NAMALWA (cell line): ENCODE data around the gene RBKS.
"Not testable (repeated sequence)": the region's sequence is repeated elsewhere in the genome, so short reads cannot be mapped to it uniquely, and the experiment has no call there.

Experiments used
- DNase-seq: peaks from one replicate; pipeline ENCODE4 v3.0.0-alpha.2; 2015; ENCODE audit warnings: low spot score

RBKS gene

DNA sequence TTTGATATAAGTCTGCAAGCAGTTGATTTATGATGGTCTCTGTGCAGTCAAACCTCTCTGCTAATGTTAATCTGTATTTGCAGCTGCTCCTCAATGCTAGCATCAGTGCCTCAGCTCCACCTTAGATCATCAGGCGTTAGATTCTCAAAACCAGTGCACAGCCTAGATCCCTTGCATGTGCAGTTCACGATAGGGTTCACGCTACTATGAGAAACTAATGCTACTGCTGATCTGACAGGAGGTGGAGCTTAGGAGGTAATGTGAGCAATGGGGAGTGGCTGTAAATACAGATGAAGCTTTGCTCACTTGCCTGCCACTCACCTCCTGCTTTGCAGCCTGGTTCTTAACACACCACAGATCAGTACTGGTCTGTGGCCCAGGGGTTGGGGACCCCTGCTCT, 18.4 kb downstream of the RBKS start:
- no peak for DNase-seq

DNA sequence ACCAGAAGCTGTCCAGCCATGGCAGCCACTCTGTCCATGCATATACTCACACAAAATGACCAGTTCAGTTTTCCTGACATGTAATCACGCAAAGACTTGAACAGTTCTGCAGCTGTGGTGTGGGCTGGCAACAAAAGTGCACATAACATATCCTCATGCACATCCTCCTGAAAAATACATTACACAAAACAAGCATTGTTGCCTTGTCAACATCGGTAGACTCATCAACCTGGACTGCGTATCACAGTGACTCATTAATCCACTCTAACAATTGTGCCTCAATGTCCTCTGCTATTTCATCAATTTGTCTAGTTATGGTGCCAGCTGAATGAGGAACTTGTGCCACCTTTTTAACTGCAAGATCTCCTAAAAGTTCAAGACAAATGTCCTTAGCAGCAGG, 19.5 kb downstream of the RBKS start:
- no peak for DNase-seq

DNA sequence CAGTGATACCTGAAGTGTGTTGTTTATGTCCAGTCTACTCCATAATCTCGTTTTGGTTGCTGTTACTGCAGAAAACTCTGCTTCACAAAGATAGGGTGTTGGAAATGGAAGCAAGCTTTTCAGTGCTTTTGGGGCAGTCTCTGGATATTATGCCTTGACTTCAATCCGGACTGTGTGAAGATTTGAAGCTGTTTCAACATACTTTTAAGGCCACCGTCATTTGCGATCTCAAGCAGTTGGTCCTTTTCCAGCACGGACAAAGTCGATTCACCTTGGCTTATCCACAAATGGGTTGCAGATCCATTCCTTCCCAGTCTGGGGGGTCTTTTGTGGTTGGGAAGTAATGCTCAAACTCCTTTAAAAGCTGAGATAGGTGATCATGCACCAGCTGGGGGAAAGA, 20.4 kb downstream of the RBKS start:
- no peak for DNase-seq

DNA sequence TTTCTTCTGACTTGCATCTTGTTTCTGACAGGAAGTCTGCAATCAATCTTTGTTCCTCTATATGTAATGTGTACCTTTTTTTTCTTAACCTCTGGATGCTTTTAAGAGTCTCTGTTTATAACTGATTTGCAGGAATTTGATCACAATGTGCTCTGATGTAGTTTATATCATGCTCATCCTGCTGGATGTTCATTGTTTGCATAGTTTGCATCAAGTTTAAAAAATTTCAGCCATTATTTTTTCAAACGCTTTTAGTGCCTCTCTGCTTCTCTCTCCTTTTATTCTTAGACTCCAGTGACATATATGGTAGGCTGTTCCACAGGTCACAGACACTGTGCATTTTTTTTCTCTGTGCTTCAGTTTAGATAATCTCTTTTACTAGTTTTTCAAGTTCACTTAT, 23.9 kb downstream of the RBKS start:
- DNase-seq = no peak

DNA sequence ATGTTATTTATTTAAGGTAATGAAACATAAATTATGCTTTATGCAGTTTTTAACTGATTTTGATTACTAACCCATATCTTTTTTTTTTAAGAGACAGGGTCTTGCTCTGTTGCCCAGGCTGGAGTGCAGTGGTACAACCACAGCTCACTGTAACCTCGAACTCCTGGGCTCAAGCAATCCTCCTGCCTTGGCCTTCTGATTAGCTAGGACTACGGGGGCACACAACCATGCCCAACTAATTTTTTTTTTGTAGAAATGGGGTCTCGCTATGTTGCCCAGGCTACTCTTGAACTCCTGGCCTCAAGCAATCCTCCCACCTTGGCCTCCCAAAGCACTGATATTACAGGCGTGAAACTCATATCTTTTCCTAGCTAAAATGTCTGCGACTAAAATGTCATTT, 26.2 kb downstream of the RBKS start:
- not testable (repeated sequence) for DNase-seq

DNA sequence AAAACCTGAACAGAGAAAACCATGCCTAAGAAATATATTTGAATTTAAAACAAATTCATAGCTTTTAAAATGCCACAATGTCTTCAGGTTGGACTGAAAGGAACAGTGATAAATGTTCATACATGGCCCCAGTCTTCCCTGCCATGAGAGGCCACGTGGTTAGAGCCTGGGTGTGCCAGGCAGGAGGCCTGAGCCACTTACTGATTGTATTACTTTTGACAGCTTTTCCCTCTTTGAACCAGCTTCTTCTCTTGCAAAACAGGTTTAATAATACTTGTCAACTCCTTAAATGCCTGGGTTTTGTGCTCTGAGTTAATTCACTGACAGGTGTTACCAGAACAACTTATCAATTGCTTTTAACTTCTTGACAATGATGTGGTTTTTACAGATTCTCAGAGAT, 27.0 kb downstream of the RBKS start:
- DNase-seq = no peak

DNA sequence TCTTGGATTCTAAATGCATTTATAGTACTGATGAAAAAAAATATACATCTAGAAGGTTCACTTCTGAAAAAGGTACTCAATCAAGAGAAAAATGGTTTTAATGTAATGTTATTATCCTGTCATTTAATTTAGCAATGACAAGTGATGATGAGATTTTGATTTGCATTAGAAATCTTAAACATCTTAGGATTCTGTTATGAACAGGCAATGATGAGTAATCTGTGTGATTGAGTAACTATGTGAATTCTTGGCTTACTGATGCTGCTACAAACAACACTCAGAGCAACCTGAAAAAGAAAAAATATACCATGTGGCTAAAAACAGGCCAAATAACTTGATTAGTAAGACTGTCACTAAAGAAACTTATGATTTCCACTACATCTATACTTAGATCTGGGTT, 30.1 kb downstream of the RBKS start:
- DNase-seq = no peak

DNA sequence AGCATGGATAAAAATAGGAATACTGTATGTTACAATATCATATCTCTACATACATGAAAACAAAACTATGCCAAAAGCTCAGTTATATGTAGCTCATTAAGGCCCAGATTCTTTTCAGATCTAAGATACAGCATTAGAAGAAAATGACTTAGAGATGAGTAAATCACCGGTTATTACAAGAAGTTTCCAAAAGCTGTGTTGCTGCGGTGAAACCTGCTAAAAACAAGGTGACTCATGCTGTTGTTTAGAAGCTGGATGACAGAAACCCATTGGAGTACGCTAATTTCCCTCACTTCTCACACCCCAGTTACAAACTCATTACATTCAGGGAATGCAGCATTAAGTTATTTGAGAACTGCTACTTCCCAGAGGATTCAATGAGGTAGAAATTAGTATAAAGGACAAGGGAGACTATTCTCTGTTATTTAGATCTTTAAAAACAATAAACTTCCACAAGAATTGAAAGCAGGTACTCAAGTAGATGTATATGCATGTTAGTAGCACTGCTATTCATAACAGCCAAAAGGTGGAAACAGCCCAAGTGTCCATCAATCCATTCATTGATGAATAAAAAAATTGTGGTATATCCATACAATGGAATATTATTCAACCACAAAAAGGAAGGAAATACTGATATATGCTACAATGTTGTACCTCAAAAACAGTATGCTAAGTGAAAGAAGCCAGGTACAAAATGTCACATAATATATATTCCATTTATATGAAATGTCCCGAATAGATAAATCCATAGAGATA, 32.6 kb downstream of the RBKS start:
- no peak for DNase-seq

DNA sequence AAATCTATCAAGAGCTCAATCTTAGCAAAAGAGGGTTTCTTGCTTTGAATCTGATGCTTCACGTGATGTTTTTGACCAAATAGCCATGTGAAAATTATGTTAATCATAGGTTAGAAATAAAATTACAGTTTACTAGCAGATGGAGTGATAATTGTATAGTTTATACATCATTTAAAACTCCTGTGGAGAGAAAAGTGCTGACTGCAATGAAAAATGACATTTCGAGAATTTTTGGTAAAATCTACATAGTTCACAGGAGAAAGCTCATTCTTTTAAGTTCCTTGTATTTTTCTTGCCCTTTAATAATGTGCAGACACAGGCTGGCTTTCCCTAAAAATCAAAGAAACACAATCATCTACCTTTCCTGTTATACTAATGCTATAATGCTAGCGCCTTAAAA, 33.2 kb downstream of the RBKS start:
- DNase-seq = no peak

DNA sequence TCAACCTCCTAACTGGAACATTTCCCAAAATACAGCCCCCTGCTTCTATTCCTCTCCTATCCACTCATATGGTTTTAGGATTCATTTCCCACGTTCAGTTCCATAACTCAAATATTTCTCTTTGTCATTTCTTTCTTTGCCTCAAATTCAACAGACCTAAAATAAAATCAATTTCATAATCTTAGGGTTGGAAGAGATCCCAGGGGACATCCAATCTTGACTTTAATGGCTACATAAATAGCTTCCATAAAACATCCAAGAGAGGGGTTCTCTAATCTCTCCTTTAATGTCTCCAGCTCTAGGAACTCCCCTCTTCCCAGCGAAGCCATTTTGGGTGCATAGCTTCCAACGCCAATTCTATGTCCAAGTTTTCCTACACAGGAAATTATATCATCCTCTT, 33.8 kb downstream of the RBKS start:
- DNase-seq = no peak

DNA sequence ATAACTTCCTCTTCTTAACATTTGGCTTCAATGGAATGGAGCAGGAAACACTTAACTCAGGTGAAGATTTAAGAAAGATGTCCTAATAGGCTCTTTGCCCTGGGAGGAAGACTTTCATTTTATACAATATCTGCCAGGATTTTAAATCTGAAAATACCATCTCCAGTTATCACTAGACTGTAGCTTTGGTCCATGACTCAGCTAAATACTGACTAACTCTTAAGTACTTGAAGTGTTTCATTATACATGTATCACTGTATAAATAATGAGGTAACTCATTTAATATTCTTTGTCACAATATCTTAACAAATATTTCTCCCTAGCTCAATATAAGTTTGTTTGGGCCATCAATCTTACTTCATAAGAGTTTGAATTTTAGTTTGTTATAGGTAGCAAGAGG, 34.7 kb downstream of the RBKS start:
- DNase-seq = no peak

DNA sequence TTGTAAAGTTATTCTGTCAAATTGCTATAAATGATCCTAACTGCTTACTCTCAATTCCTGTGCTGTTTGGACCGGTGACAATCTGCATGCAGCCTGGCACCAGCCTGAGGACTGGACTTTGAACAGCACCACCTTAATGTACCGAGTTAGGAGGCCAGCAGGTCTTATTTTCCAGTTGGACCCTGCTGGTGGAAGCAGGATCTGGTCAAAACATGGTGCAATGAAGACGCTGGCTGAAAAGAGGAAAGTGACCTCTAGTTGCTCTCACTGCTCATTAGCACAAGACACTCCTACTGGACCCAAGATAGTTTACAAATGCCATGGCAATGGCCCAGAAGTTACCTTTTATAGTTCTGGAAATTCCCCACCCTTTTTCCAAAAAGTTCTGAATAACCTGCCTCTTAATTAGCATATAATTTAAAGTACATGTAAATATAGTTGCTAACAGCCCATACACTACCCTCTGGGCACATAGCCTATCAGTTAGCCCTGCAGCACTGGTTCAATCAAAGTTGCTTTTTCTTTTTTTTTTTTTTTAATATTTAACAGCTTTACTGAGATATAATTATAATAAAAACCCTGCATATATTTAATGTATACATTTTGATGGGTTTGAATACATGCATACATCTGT, 35.8 kb downstream of the RBKS start:
- no peak for DNase-seq

DNA sequence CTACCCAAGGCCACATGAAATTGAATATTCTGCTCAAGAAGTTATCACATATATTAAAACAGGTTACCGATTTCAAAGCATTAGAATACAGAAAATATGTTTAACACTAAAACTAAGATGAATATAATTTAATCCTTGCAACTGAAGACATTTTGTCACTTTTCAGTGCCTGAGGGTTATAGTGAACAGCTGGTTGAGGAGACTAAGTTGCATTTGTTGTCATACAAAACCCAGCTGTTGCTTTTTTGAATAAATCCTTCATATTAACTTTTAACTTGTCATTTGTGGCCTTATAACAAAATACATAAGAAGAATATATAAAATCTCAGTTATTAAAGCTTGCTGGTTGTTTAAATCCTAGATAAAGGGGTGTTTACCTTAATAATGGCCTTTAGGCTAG, 37.5 kb downstream of the RBKS start:
- DNase-seq = no peak

DNA sequence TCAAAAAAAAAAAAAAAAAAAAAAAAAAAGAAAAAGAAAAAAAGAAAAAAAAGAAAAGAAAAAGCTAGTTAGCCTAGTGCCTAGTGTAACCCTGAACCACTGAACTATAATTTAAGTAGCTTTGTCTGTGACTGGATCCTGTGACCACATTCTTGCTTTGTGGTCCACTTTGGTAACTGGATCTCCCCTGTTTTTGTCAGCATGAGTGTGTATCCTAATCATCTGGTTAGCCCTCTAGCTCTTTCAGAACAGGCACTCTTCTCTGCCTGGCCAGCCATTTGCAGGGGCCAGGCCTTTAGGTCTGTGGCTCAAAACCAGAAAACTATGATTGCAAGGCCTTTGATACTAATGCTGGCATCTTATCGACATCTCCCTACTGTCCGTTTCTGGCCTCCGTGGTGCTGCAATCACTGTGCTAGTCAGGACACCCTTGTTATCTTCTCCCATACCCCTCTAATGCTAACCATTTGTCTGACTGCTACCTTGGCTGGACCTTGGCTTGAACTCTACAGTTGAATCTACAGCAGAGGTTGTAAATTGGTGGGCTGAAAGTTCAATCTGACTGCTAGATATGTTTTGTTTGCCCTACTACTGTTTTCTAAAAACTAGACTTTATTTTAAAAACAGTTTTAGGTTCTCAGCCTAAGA, 40.5 kb downstream of the RBKS start:
- no peak for DNase-seq

DNA sequence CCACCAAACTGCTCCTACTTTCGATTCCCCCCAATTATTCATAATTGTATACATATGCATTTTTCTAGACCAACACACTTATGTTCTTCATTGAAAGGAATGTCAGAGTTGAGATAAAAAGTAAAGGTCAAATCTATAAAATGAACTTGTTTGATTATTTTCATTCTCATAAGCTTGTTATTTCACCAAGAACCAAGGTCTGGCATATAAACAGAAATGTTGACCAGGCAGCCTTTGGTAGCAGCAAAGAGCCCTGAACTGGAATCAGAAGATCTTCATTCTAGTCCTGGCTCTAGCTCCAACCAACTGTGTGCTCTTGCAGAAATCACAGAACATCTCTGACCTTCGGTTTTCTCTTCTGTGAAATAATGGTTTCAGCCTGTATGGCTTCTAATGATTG, 42.9 kb downstream of the RBKS start:
- no peak for DNase-seq

DNA sequence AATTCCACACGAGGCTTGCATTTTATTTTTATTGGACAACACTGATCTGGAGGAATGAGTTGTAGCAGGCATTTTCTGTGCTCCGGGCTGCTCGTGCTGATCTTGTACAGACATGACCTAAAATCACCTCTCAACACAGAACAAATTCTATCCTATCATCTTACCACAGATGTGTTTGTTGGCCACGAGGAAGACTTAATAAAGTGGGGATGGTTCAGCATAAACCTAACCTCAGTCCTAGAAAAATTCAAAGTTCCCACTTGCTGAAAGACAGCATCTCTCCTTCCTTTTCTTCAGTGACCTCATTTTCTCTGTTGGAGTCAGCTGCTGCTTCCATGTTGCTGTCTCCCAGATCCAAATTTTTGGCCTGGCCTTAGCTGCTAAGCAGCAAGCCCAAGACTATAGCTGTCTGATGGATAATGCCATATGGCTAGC, 45.3 kb downstream of the RBKS start:
- DNase-seq = no peak

DNA sequence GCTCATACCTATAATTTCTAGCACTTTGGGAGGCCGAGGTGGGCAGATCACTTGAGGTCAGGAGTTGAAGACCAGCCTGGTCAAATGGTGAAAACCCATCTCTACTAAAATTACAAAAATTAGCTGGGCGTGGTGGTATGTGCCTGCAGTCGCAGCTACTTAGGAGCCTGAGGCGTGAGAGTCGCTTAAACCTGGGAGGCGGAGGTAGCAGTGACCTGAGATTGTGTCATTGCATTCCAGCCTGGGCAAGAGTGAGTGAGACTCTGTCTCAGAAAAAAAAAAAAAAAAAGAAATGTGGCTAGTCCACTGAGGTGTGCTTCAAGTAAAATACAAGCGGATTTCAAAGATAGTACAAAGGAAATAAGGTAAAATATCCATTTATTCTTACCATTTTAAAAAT, 46.2 kb downstream of the RBKS start:
- no peak for DNase-seq

DNA sequence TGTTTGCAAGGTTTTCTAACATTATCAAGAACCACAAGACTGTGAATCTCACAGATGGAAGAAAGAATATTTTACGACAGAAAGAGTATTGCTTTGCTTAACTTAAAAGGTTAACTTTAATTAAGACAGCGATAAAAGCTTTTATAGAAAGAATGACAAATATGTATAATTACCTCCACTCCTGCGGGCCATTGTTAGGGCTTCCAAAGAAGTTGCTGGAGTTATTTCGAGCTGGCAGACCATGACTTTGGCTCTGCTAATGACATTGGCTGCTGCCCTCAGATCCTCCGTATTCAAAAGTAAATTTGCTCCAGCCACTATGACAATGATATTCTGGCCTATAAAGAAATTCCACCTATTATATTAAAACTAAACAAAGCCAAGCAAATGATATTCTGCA, 47.3 kb downstream of the RBKS start:
- DNase-seq = no peak

DNA sequence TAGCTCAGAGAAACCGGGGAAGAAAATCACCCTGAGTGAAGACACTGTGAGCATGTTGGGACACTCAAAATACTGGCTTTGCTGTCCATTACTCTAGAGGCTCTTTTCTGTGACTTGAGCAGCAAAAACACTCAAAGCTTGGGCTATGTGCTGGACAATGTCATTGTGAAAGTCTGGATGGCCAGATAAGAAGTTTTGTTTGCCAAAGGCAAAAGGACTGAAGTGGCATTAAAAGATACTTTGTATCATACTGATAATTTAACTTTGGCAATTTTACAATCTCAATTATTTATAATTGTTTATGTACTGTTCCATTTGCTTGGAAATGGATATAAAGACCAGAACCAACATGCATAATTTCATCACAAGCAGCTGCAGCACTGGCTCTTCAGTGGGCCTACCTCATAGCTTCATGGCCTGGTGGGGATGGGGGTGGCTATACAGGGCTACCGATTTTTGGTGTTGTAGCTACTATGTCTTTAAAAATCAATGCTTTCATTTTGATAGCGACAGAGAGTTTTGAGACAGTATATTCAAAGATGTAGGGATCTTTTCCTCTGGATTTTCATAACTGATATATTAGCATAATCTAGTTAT, 51.1 kb downstream of the RBKS start:
- DNase-seq = no peak

DNA sequence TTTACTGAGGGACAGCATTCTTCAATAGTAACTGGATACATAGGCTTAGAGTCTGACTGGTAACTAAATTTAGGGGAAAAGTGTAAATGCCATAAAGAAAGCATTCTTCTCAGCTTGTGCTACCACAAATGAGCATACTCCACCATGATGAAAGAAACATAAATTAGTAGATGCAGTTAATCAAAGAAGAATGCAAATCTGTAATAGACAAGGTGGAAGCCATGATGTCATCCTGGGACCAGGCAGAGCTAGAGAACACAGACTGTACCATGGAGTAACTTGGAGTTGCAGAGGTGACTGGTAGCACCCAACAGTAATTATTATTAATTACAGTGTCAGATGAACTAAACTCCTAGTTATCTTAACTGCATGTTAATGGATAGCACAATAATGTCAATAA, 51.7 kb downstream of the RBKS start:
- no peak for DNase-seq

DNA sequence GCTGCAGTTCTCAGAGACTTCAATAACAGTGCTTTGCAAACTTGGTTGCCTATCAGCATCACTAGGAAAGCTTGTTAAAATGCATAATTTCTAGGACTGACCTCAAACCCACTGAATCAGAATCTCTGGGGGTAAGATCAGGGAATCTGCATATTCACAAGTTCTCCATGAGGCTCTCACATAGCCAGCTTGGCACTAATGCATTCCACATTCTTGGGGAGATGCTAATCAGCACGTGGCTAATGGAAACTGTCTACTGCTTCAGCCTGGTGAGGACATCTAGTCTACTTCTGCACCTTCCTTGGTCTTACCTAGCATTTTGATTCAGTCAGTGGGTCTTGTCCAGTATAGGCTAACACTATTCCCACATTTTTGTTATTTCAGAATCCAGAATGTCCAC, 56.3 kb downstream of the RBKS start:
- no peak for DNase-seq

DNA sequence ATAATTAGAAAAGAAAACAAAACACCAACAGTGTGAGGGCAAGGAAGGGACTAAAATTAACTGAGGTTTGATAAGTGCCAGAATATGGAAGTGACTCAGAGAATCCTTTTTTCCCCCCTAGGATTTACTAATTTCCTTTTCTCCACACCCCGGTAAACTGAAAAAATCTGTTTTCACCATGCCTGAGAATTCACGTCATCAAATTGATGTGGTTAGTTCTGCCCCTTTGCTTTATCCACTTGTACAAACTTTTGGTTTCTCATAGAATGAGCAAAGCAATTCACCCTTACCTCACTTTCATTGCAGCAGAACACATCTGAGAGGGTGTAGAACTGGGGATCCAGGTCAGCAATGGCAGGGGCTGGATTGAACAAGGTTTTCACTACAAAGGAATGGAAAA, 57.8 kb downstream of the RBKS start:
- DNase-seq = no peak
